Hair follicle dermal papilla cell (primary cell): ENCODE results near the gene ADGRE2. TPM values are rescaled to one million over a fixed set of nuclear protein-coding genes. Genes with fewer than 3 reads are reported as not detected.

ENCODE experiments used
- small RNA-seq: library from RNA; depleted of rRNA; stranded (forward); fragments of <200 nt; gene quantifications from one replicate; pipeline ENCODE3, GENCODE V24; 2012
- total RNA-seq: library from RNA; depleted of rRNA; stranded (reverse); fragments of >200 nt; gene quantifications from 2 replicates; pipeline ENCODE4 v1.2.3, GENCODE V29; 2012

Gene ADGRE2
- 0.16 TPM in 1 of 2 replicates, not detected in the other for total RNA-seq

GRCh38 chr19:14778110-14778845, at the start of gene ADGRE2:
TSS of gene ADGRE2 (minus strand) at chr19:14778560. CDS start at chr19:14776756, 1,804 bp downstream.

GRCh38 chr19:14689598-14690503, 88.5 kb downstream of the ADGRE2 start, which contains the start of gene ZNF333:
TSS of gene ZNF333 (plus strand) at chr19:14690048. CDS start at chr19:14693492, 3,444 bp downstream.

Small RNA genes lying within 50 kb of the gene (small RNA-seq; reads per million reads assigned to genes)
- gene AC005255.1 = not detected

Other genes with a start within 250 kb of the ADGRE2 start
- gene TECR, start 249.0 kb downstream of the ADGRE2 start, total RNA-seq = 38.0 and 54.5 TPM in 2 replicates
- 164 and 202 TPM in 2 replicates for gene NDUFB7, start 206.5 kb downstream of the ADGRE2 start, total RNA-seq
- not detected in 2 replicates for gene CLEC17A, start 195.5 kb downstream of the ADGRE2 start, total RNA-seq
- not detected in 2 replicates for gene ADGRE3, start 103.7 kb downstream of the ADGRE2 start, total RNA-seq
- 30.4 and 39.1 TPM in 2 replicates for gene ZNF333, start 88.5 kb downstream of the ADGRE2 start, total RNA-seq
- gene OR7A5, start 56.6 kb upstream of the ADGRE2 start, total RNA-seq = not detected in 2 replicates
- gene OR7C1, start 56.6 kb upstream of the ADGRE2 start, total RNA-seq = not detected in 2 replicates
- not detected in 2 replicates for gene OR7A10, start 70.4 kb upstream of the ADGRE2 start, total RNA-seq
- not detected in 2 replicates for gene OR7A17, start 107.6 kb upstream of the ADGRE2 start, total RNA-seq
- not detected in 2 replicates for gene OR7C2, start 162.9 kb upstream of the ADGRE2 start, total RNA-seq
- gene SLC1A6, start 201.3 kb upstream of the ADGRE2 start, total RNA-seq = not detected in 2 replicates